ENCODE results near the gene DCP1B.

DCP1B gene

GRCh38 chr12:1930803-1931597 is 73.3 kb downstream of the DCP1B start:
- H3K4me1 ChIP-seq (ENCODE audit: control insufficient read depth, low read depth, low read length): no peaks in the 10 kb centered on the region
- no peak overlapping the region for H3K23ac ChIP-seq (ENCODE audit: low read length)
- H2BK15ac ChIP-seq (replicated peaks; ENCODE audit: low read depth): no peak overlapping the region
- H4K8ac ChIP-seq (ENCODE audit: low read depth, low read length): no peak overlapping the region
- no peak overlapping the region for H3K56ac ChIP-seq (ENCODE audit: low read length)
- H3K79me2 ChIP-seq (ENCODE audit: control insufficient read depth, insufficient read depth, low read length): no peaks in the 10 kb centered on the region
- H3K4me3 ChIP-seq (ENCODE audit: low read length): no peak overlapping the region
- no peak overlapping the region for H2BK5ac ChIP-seq (ENCODE audit: low read length)
- no peak overlapping the region for H3K9ac ChIP-seq (ENCODE audit: low read length)
- DNase-seq: no peak
- H4K5ac ChIP-seq (ENCODE audit: low read length): no peak overlapping the region
- no peak overlapping the region for H3K4ac ChIP-seq (ENCODE audit: low read depth, low read length)
- no peak overlapping the region for H2BK120ac ChIP-seq (ENCODE audit: low read depth, low read length)
- WGBS (ENCODE audit: extremely low coverage, insufficient coverage, low lambda C conversion rate): no CpG with 5 or more reads among the region's 27 CpGs
- no peak overlapping the region for H3K18ac ChIP-seq (ENCODE audit: low read length)
- H3K27ac ChIP-seq (ENCODE audit: low read depth, low read length): no peak overlapping the region
- no peaks in the 10 kb centered on the region for H3K36me3 ChIP-seq (ENCODE audit: control insufficient read depth, insufficient read depth, low read length)
- no peaks in the 10 kb centered on the region for H3K79me1 ChIP-seq (ENCODE audit: low read length)
- H3K27me3 ChIP-seq (ENCODE audit: insufficient read depth, low read length, poor library complexity): no peaks in the 10 kb centered on the region
- no peak overlapping the region for H3K4me2 ChIP-seq (ENCODE audit: low read length)
- H2AK5ac ChIP-seq (ENCODE audit: low read length): no peak overlapping the region

GRCh38 chr12:1929985-1930802 is 74.1 kb downstream of the DCP1B start:
- Histone ChIP-seq H2BK15ac (replicated peaks; ENCODE audit: low read depth) (no peak overlapping the region), H3K4me1 (ENCODE audit: control insufficient read depth, low read depth, low read length) (no peaks in the 10 kb centered on the region), H2BK5ac (ENCODE audit: low read length) (no peak overlapping the region), H3K36me3 (ENCODE audit: control insufficient read depth, insufficient read depth, low read length) (no peaks in the 10 kb centered on the region), H3K4me2 (ENCODE audit: low read length) (no peak overlapping the region), H4K8ac (ENCODE audit: low read depth, low read length) (no peak overlapping the region), H3K56ac (ENCODE audit: low read length) (no peak overlapping the region), H3K79me1 (ENCODE audit: low read length) (no peaks in the 10 kb centered on the region), H3K27ac (ENCODE audit: low read depth, low read length) (no peak overlapping the region), H3K23ac (ENCODE audit: low read length) (no peak overlapping the region), H2AK5ac (ENCODE audit: low read length) (no peak overlapping the region), H3K9ac (ENCODE audit: low read length) (no peak overlapping the region), H3K4me3 (ENCODE audit: low read length) (no peak overlapping the region), H3K27me3 (ENCODE audit: insufficient read depth, low read length, poor library complexity) (no peaks in the 10 kb centered on the region), H2BK120ac (ENCODE audit: low read depth, low read length) (no peak overlapping the region), H4K5ac (ENCODE audit: low read length) (no peak overlapping the region), H3K79me2 (ENCODE audit: control insufficient read depth, insufficient read depth, low read length) (no peaks in the 10 kb centered on the region), H3K4ac (ENCODE audit: low read depth, low read length) (no peak overlapping the region), H3K18ac (ENCODE audit: low read length) (no peak overlapping the region)
- WGBS (ENCODE audit: extremely low coverage, insufficient coverage, low lambda C conversion rate): no CpG with 5 or more reads among the region's 11 CpGs
- DNase-seq: no peak

DNA sequence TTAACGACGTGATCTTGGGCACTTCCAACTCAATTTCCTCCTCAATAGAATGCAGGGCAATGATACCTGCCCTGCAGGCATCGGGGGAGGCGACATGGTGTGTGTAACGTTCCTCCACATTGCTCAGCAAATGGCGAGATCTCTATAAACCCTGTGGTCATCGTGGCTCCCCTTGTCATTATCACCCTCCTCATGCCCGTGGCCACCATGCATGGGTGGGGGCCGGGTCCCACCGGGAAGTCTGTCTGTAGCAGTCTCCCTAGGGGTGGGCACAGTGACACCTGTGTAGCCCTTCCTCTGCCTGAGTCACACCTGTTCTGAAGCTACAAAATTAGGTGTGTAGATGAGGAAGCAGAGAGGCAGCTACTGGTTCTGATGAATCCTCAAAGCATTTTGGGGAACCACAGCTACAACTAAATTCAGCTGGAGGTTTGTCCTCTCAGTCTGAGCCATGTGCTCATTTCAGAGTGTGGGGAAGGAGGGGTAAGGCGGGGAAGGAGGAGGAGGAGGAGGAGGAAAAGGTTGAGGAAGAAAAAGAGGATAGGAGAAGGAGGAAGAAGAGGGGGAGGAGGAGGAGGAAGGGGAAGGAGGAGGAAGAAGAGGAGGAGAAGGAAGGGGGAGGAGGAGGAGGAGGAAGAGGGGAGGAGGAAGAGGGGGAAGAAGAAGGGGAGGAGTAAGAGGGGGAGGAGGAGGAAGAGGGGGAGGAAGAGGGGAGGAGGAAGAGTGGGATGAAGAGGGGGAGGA is 74.8 kb downstream of the DCP1B start:
- H2BK120ac ChIP-seq (ENCODE audit: low read depth, low read length): no peak overlapping the region
- no peak for DNase-seq
- WGBS (ENCODE audit: extremely low coverage, insufficient coverage, low lambda C conversion rate): 100% methylated on average over 1 of the region's 11 CpGs

DNA sequence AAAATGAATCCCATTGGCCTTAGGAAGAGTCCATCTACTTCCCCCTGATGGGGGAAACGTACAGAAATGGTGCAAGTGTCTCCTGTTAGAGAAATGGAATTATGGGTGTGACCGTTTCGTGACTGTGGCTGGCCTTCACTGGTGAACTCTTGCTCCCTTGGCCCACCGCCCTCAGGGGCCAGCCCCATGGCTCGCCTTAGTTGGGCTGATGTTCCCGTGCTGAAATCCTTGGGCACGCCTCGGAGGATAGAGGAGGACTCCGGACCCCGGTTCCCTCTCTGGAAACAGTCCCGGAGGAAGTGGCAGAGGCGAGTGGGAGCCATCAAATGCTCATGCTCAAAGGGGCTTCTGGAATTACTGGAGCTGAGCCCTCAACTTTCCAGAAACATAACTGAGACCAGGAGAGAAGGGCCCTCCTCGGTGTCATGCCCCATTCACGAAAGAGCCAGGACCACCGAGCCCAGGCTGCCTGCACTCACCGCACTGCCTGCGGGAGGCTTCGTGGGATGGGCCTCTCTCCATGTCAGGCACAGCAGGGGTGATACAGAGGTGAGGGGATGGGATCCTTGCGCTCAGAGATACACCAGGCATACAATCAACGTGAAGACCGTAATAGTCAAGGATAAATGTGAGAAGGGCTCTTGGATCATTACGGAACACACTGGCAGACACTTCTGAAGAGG is 75.7 kb downstream of the DCP1B start:
- Histone ChIP-seq H3K4ac (ENCODE audit: low read depth, low read length) (no peak overlapping the region), H2AK5ac (ENCODE audit: low read length) (no peak overlapping the region)
- DNase-seq: no peak

More for the DNA sequence above, 74.8 kb downstream of the DCP1B start:
- Histone ChIP-seq H2BK5ac (ENCODE audit: low read length) (no peak overlapping the region), H3K27ac (ENCODE audit: low read depth, low read length) (no peak overlapping the region), H3K36me3 (ENCODE audit: control insufficient read depth, insufficient read depth, low read length) (no peaks in the 10 kb centered on the region), H3K9ac (ENCODE audit: low read length) (no peak overlapping the region), H3K79me2 (ENCODE audit: control insufficient read depth, insufficient read depth, low read length) (no peaks in the 10 kb centered on the region), H3K79me1 (ENCODE audit: low read length) (no peaks in the 10 kb centered on the region), H3K4me3 (ENCODE audit: low read length) (no peak overlapping the region), H3K4ac (ENCODE audit: low read depth, low read length) (no peak overlapping the region), H4K8ac (ENCODE audit: low read depth, low read length) (no peak overlapping the region), H3K4me2 (ENCODE audit: low read length) (no peak overlapping the region), H2BK15ac (replicated peaks; ENCODE audit: low read depth) (no peak overlapping the region), H3K4me1 (ENCODE audit: control insufficient read depth, low read depth, low read length) (no peaks in the 10 kb centered on the region), H3K18ac (ENCODE audit: low read length) (no peak overlapping the region), H3K23ac (ENCODE audit: low read length) (no peak overlapping the region), H3K56ac (ENCODE audit: low read length) (no peak overlapping the region), H2AK5ac (ENCODE audit: low read length) (no peak overlapping the region), H3K27me3 (ENCODE audit: insufficient read depth, low read length, poor library complexity) (no peaks in the 10 kb centered on the region), H4K5ac (ENCODE audit: low read length) (no peak overlapping the region)

GRCh38 chr12:1927751-1928351 is 76.4 kb downstream of the DCP1B start:
- Histone ChIP-seq H3K4ac (ENCODE audit: low read depth, low read length) (no peak overlapping the region), H4K5ac (ENCODE audit: low read length) (no peak overlapping the region), H3K27ac (ENCODE audit: low read depth, low read length) (no peak overlapping the region), H3K4me1 (ENCODE audit: control insufficient read depth, low read depth, low read length) (no peaks in the 10 kb centered on the region), H3K79me2 (ENCODE audit: control insufficient read depth, insufficient read depth, low read length) (no peaks in the 10 kb centered on the region), H4K8ac (ENCODE audit: low read depth, low read length) (no peak overlapping the region), H3K79me1 (ENCODE audit: low read length) (no peaks in the 10 kb centered on the region), H3K9ac (ENCODE audit: low read length) (no peak overlapping the region), H3K4me2 (ENCODE audit: low read length) (no peak overlapping the region), H2AK5ac (ENCODE audit: low read length) (no peak overlapping the region), H3K4me3 (ENCODE audit: low read length) (no peak overlapping the region), H2BK120ac (ENCODE audit: low read depth, low read length) (no peak overlapping the region), H3K36me3 (ENCODE audit: control insufficient read depth, insufficient read depth, low read length) (no peaks in the 10 kb centered on the region), H3K18ac (ENCODE audit: low read length) (no peak overlapping the region), H3K23ac (ENCODE audit: low read length) (no peak overlapping the region), H2BK15ac (replicated peaks; ENCODE audit: low read depth) (no peak overlapping the region), H3K27me3 (ENCODE audit: insufficient read depth, low read length, poor library complexity) (no peaks in the 10 kb centered on the region), H3K56ac (ENCODE audit: low read length) (no peak overlapping the region), H2BK5ac (ENCODE audit: low read length) (no peak overlapping the region)
- DNase-seq: peak; percentile 19
- WGBS (ENCODE audit: extremely low coverage, insufficient coverage, low lambda C conversion rate): no CpG with 5 or more reads among the region's 15 CpGs

More for the DNA sequence above, 75.7 kb downstream of the DCP1B start:
- no peaks in the 10 kb centered on the region for H3K4me1 ChIP-seq (ENCODE audit: control insufficient read depth, low read depth, low read length)
- H3K79me1 ChIP-seq (ENCODE audit: low read length): no peaks in the 10 kb centered on the region
- no peak overlapping the region for H4K5ac ChIP-seq (ENCODE audit: low read length)
- H3K79me2 ChIP-seq (ENCODE audit: control insufficient read depth, insufficient read depth, low read length): no peaks in the 10 kb centered on the region
- no peak overlapping the region for H4K8ac ChIP-seq (ENCODE audit: low read depth, low read length)
- no peaks in the 10 kb centered on the region for H3K36me3 ChIP-seq (ENCODE audit: control insufficient read depth, insufficient read depth, low read length)
- no peak overlapping the region for H2BK15ac ChIP-seq (replicated peaks; ENCODE audit: low read depth)
- H3K4me2 ChIP-seq (ENCODE audit: low read length): no peak overlapping the region
- no peaks in the 10 kb centered on the region for H3K27me3 ChIP-seq (ENCODE audit: insufficient read depth, low read length, poor library complexity)
- no peak overlapping the region for H3K56ac ChIP-seq (ENCODE audit: low read length)
- H3K4me3 ChIP-seq (ENCODE audit: low read length): no peak overlapping the region
- no peak overlapping the region for H3K23ac ChIP-seq (ENCODE audit: low read length)
- no peak overlapping the region for H3K9ac ChIP-seq (ENCODE audit: low read length)
- WGBS (ENCODE audit: extremely low coverage, insufficient coverage, low lambda C conversion rate): no CpG with 5 or more reads among the region's 22 CpGs
- no peak overlapping the region for H3K27ac ChIP-seq (ENCODE audit: low read depth, low read length)
- H2BK120ac ChIP-seq (ENCODE audit: low read depth, low read length): no peak overlapping the region
- H2BK5ac ChIP-seq (ENCODE audit: low read length): no peak overlapping the region
- no peak overlapping the region for H3K18ac ChIP-seq (ENCODE audit: low read length)
